H1 (cell line): Measurements from ENCODE around the gene ZNF45. TPM values are rescaled to one million over a fixed set of nuclear protein-coding genes. Genes with fewer than 3 reads are reported as not detected.
A peak's percentile ranks its signal among the peaks of the same experiment; 100 is the strongest.

Experiments used
- ATF2 ChIP-seq: IDR thresholded peaks from 2 replicates; pipeline ENCODE4 v1.6.1; 2012; ENCODE audit warnings: low read length, inconsistent platforms
- BCL11A ChIP-seq, 2 experiments: IDR thresholded peaks; one replicate each; pipeline ENCODE4 v1.6.1; 2011; ENCODE audit warnings: low read depth in 2 of 2, low read length in 2 of 2, mild to moderate bottlenecking in 2 of 2
- CREB1 ChIP-seq: IDR thresholded peaks from 2 replicates; pipeline ENCODE4 v1.6.1; 2012; ENCODE audit warnings: inconsistent platforms
- CTCF ChIP-seq, 3 experiments: IDR thresholded peaks; 1 replicate in 2 of 3; 2 replicates in 1 of 3; pipeline versions ENCODE4 v1.5.1 to v1.6.1; 2011; ENCODE audit warnings: low read length in 3 of 3, mild to moderate bottlenecking in 3 of 3, inconsistent platforms in 2 of 3, low read depth in 1 of 3, moderate library complexity in 1 of 3; ENCODE audit not compliant: insufficient read depth in 1 of 3; ENCODE audit errors: control extremely low read depth in 1 of 3
- EZH2 ChIP-seq: fragments of 200-600 bp; sonication (generic); IDR thresholded peaks from 2 replicates; pipeline ENCODE4 v1.7.1; 2012; ENCODE audit warnings: low read depth, mild to moderate bottlenecking, moderate library complexity, low read length, inconsistent platforms; ENCODE audit not compliant: severe bottlenecking
- GTF2F1 ChIP-seq: IDR thresholded peaks from 2 replicates; pipeline ENCODE4 v1.6.1; 2012; ENCODE audit warnings: low read depth, low read length, improper control_type of control experiment, borderline replicate concordance
- HDAC6 ChIP-seq: IDR thresholded peaks from one replicate; pipeline ENCODE4 v1.7.1; 2012; ENCODE audit warnings: low read depth, mild to moderate bottlenecking, inconsistent platforms, low read length, moderate library complexity
- JUN ChIP-seq: IDR thresholded peaks from 2 replicates; pipeline ENCODE4 v1.6.1; 2011; ENCODE audit warnings: low read depth, mild to moderate bottlenecking, improper control_type of control experiment, low read length
- KDM1A ChIP-seq: fragments of 200-600, 300-600 bp; sonication (generic); IDR thresholded peaks from 2 replicates; pipeline ENCODE4 v1.7.1; 2016; ENCODE audit warnings: mild to moderate bottlenecking, low read length, borderline replicate concordance
- NANOG ChIP-seq: IDR thresholded peaks from 2 replicates; pipeline ENCODE4 v1.6.1; 2011; ENCODE audit warnings: low read length, low read depth, mild to moderate bottlenecking, inconsistent platforms; ENCODE audit not compliant: insufficient read depth, poor library complexity, severe bottlenecking
- POU5F1 ChIP-seq: IDR thresholded peaks from 2 replicates; pipeline ENCODE4 v1.6.1; 2011; ENCODE audit warnings: low read depth, mild to moderate bottlenecking, low read length, moderate library complexity
- RAD21 ChIP-seq, 2 experiments: IDR thresholded peaks in 1 of 2; conservative IDR thresholded peaks in 1 of 2; 2 replicates each; pipeline ENCODE4 v1.6.1; 2011; ENCODE audit warnings: low read depth in 2 of 2, low read length in 2 of 2, improper control_type of control experiment in 1 of 2, inconsistent platforms in 1 of 2, mild to moderate bottlenecking in 1 of 2, moderate library complexity in 1 of 2
- RNF2 ChIP-seq: fragments of 200-900, 300-1000 bp; sonication (generic); IDR thresholded peaks from 2 replicates; pipeline ENCODE4 v1.7.1; 2016; ENCODE audit warnings: borderline replicate concordance, low read depth, mild to moderate bottlenecking, antibody characterized with exemption, low read length; ENCODE audit not compliant: poor library complexity, severe bottlenecking; ENCODE audit errors: missing control alignments
- SAP30 ChIP-seq: fragments of 300-600 bp; sonication (generic); IDR thresholded peaks from 2 replicates; pipeline ENCODE4 v1.7.1; 2012; ENCODE audit warnings: low read length, moderate library complexity, mild to moderate bottlenecking, inconsistent platforms; ENCODE audit not compliant: insufficient read depth, insufficient replicate concordance
- SIRT6 ChIP-seq: IDR thresholded peaks from one replicate; pipeline ENCODE4 v1.7.1; 2012; ENCODE audit warnings: low read length, inconsistent platforms
- SUZ12 ChIP-seq: fragments of 200-600 bp; sonication (generic); IDR thresholded peaks from 2 replicates; pipeline ENCODE4 v1.6.1; 2012; ENCODE audit warnings: mild to moderate bottlenecking, inconsistent platforms, low read length, moderate library complexity, mixed read lengths
- USF2 ChIP-seq: IDR thresholded peaks from 2 replicates; pipeline ENCODE4 v1.6.1; 2011; ENCODE audit warnings: low read length, improper control_type of control experiment
- polyA plus RNA-seq, 7 experiments: library from polyadenylated mRNA; depleted of rRNA in 3 of 7; stranded (reverse) in 5 of 7; unstranded in 2 of 7; fragments of >200 nt in 5 of 7; fragments of 200-250 nt in 2 of 7; gene quantifications; 1 replicate in 5 of 7; 2 replicates in 1 of 7; 4 replicates in 1 of 7; pipeline versions ENCODE4 v1.2.1 to v1.2.3, GENCODE V29; 2011 to 2013; ENCODE audit warnings: missing spikeins in 2 of 7, mixed read lengths in 2 of 7
- total RNA-seq: library from RNA; stranded (reverse); fragmentation: NEBNext Ultra II Directional; extraction: Animal tissue kit (Norgen Biotek cat#: 25700); gene quantifications from 2 replicates; pipeline ENCODE4 v1.2.1, GENCODE V29; 2021

ZNF45 gene
- total and polyA plus RNA-seq, 2 of the 8 experiments (the other 6 are each of a cell fraction or from before 2014, with no cell fraction given): 4.6 to 16.2 TPM

- TF ChIP-seq SUZ12 (no peak), SAP30 (no peak), JUN (no peak), NANOG (peak; percentile 27), HDAC6 (no peak), EZH2 (no peak), BCL11A (IDR thresholded peaks at IDR 0.05; ENCODE audit: low read depth in 2 of 2, low read length in 2 of 2) (no peak), CREB1 (peak; percentile 50), KDM1A (no peak), SIRT6 (no peak), ATF2 (no peak), USF2 (no peak), POU5F1 (no peak), CTCF (IDR thresholded peaks at IDR 0.05; ENCODE audit: control extremely low read depth in 1 of 3, insufficient read depth in 1 of 3, low read depth in 1 of 3, low read length in 3 of 3) (no peak), GTF2F1 (no peak), RAD21 (IDR thresholded peaks at IDR 0.05 in 1 of 2, conservative IDR thresholded peaks at IDR 0.05 in 1 of 2; ENCODE audit: low read depth in 2 of 2, low read length in 2 of 2) (no peak), RNF2 (no peak)
Measured at GRCh38 chr19:43983912-43984686, 49.0 kb upstream of the ZNF45 start, which contains the start of gene ZNF155 (continued).
